GM12878 (cell line): ENCODE data around the gene AMZ2.
A peak's percentile ranks its signal among the peaks of the same experiment; 100 is the strongest.

Source experiments
- ASH2L ChIP-seq: fragments of 300-600, 200-600 bp; sonication (generic); IDR thresholded peaks from 2 replicates; pipeline ENCODE4 v1.6.1; 2017; ENCODE audit warnings: low read depth, mild to moderate bottlenecking, borderline replicate concordance
- CREB1 ChIP-seq: IDR thresholded peaks from 2 replicates; pipeline ENCODE4 v1.6.1; 2012; ENCODE audit warnings: low read depth, mild to moderate bottlenecking, inconsistent platforms
- CTCF ChIP-seq, 3 experiments: IDR thresholded peaks in 2 of 3; conservative IDR thresholded peaks in 1 of 3; 2 replicates each; pipeline ENCODE4 v1.5.1; 2011; ENCODE audit warnings: low read depth in 3 of 3, low read length in 3 of 3, mild to moderate bottlenecking in 3 of 3, control low read depth in 2 of 3, moderate library complexity in 2 of 3, inconsistent platforms in 1 of 3, mixed read lengths in 1 of 3; ENCODE audit not compliant: control insufficient read depth in 2 of 3, insufficient read depth in 1 of 3; ENCODE audit errors: extremely low read depth in 1 of 3
- EZH2 ChIP-seq: IDR thresholded peaks from 2 replicates; pipeline ENCODE4 v1.6.1; 2012; ENCODE audit warnings: low read depth, mild to moderate bottlenecking, control low read depth, inconsistent platforms, low read length, borderline replicate concordance; ENCODE audit not compliant: control insufficient read depth
- FOXM1 ChIP-seq: IDR thresholded peaks from 2 replicates; pipeline ENCODE4 v1.6.1; 2012; ENCODE audit warnings: low read depth, mild to moderate bottlenecking, inconsistent platforms, low read length, moderate library complexity
- KAT2A ChIP-seq: conservative IDR thresholded peaks from 2 replicates; pipeline ENCODE4 v1.6.1; 2011; ENCODE audit warnings: low read depth, low read length; ENCODE audit not compliant: control insufficient read depth
- MYC ChIP-seq: IDR thresholded peaks from 2 replicates; pipeline ENCODE4 v1.6.1; 2011; ENCODE audit warnings: mild to moderate bottlenecking, low read length, moderate library complexity, inconsistent platforms; ENCODE audit not compliant: insufficient read depth, insufficient replicate concordance, insufficient read length, severe bottlenecking
- RCOR1 ChIP-seq: conservative IDR thresholded peaks from 2 replicates; pipeline ENCODE4 v1.6.1; 2012; ENCODE audit warnings: low read depth, low read length, improper control_type of control experiment
- SUZ12 ChIP-seq: fragments of 200-600 bp; sonication (generic); IDR thresholded peaks from one replicate; pipeline ENCODE4 v1.6.1; 2018; ENCODE audit warnings: antibody characterized with exemption, mild to moderate bottlenecking; ENCODE audit not compliant: unreplicated experiment

- peak in 2 of 3 experiments; percentile 30 to 51; a peak in 2 of 6 replicates for TF ChIP-seq CTCF (IDR thresholded peaks at IDR 0.05 in 2 of 3, conservative IDR thresholded peaks at IDR 0.05 in 1 of 3; ENCODE audit: control insufficient read depth in 2 of 3, extremely low read depth in 1 of 3, insufficient read depth in 1 of 3, low read depth in 3 of 3, low read length in 3 of 3)
- no peak for TF ChIP-seq SUZ12
- TF ChIP-seq MYC = no peak
- no peak for TF ChIP-seq FOXM1
- TF ChIP-seq RCOR1 = no peak
- no peak for TF ChIP-seq KAT2A
- TF ChIP-seq CREB1 = no peak
- TF ChIP-seq ASH2L = no peak
- TF ChIP-seq EZH2 = no peak
Measured at GRCh38 chr17:68288804-68289203, 41.0 kb downstream of the AMZ2 start.
